Measurements from ENCODE around the gene GRIN3A.

Gene GRIN3A

GRCh38 chr9:101711330-101711941, 27.0 kb downstream of the GRIN3A start:
- no peak overlapping the region for H3K4me3 ChIP-seq (ENCODE audit: low read length, poor library complexity, severe bottlenecking)
- no peaks in the 10 kb centered on the region for H3K36me3 ChIP-seq (ENCODE audit: insufficient read depth, low read length)
- H3K4me2 ChIP-seq (ENCODE audit: low read depth, low read length, poor library complexity, severe bottlenecking): no peak overlapping the region
- no peaks in the 10 kb centered on the region for H3F3A ChIP-seq (ENCODE audit: low read depth)
- no peaks in the 10 kb centered on the region for H3K9me3 ChIP-seq (ENCODE audit: insufficient read depth, low read depth, low read length)
- H3K9ac ChIP-seq (ENCODE audit: low read depth, low read length, poor library complexity, severe bottlenecking): no peak overlapping the region
- no peak overlapping the region for H2AFZ ChIP-seq (ENCODE audit: low read length)
- H3K79me2 ChIP-seq (ENCODE audit: insufficient read depth, low read length): no peaks in the 10 kb centered on the region
- no peaks in the 10 kb centered on the region for H3K9me2 ChIP-seq (replicated peaks; ENCODE audit: low read depth, low read length)
- H3K27me3 ChIP-seq (ENCODE audit: insufficient read depth, low read length, poor library complexity, severe bottlenecking): no peaks in the 10 kb centered on the region
- H3K4me1 ChIP-seq (ENCODE audit: insufficient read depth, low read length, poor library complexity, severe bottlenecking): peaks cover under 1% of the 10 kb centered on the region
- no peaks in the 10 kb centered on the region for H4K20me1 ChIP-seq (ENCODE audit: insufficient read depth, low read length, poor library complexity, severe bottlenecking)
- TF ChIP-seq EZH2phosphoT487 (IDR thresholded peaks at IDR 0.05; ENCODE audit: borderline replicate concordance) (no peak), CTCF (conservative IDR thresholded peaks at IDR 0.05; ENCODE audit: low read length) (peak; percentile 92)

- H3K36me3 ChIP-seq (ENCODE audit: insufficient read depth, low read length): no peaks in the 10 kb centered on the region
- H3K79me2 ChIP-seq (ENCODE audit: insufficient read depth, low read length): no peaks in the 10 kb centered on the region
- H3K9me3 ChIP-seq (ENCODE audit: insufficient read depth, low read depth, low read length): no peaks in the 10 kb centered on the region
These were observed 29.6 kb downstream of the GRIN3A start for GRCh38 chr9:101708855-101709254.

GRCh38 chr9:101707721-101708120, 30.7 kb downstream of the GRIN3A start:
- H3K27me3 ChIP-seq (ENCODE audit: insufficient read depth, low read length, poor library complexity, severe bottlenecking): no peaks in the 10 kb centered on the region
- TF ChIP-seq CTCF (conservative IDR thresholded peaks at IDR 0.05; ENCODE audit: low read length): no peak
- TF ChIP-seq EZH2phosphoT487 (IDR thresholded peaks at IDR 0.05; ENCODE audit: borderline replicate concordance): no peak
- H4K20me1 ChIP-seq (ENCODE audit: insufficient read depth, low read length, poor library complexity, severe bottlenecking): no peaks in the 10 kb centered on the region

More at GRCh38 chr9:101708855-101709254, 29.6 kb downstream of the GRIN3A start:
- no peak for TF ChIP-seq CTCF (conservative IDR thresholded peaks at IDR 0.05; ENCODE audit: low read length)
- no peak for TF ChIP-seq EZH2phosphoT487 (IDR thresholded peaks at IDR 0.05; ENCODE audit: borderline replicate concordance)
- Histone ChIP-seq H3K9me2 (replicated peaks; ENCODE audit: low read depth, low read length) (no peaks in the 10 kb centered on the region), H3F3A (ENCODE audit: low read depth) (no peaks in the 10 kb centered on the region), H3K27me3 (ENCODE audit: insufficient read depth, low read length, poor library complexity, severe bottlenecking) (no peaks in the 10 kb centered on the region), H2AFZ (ENCODE audit: low read length) (no peak overlapping the region), H3K4me2 (ENCODE audit: low read depth, low read length, poor library complexity, severe bottlenecking) (no peak overlapping the region), H3K4me3 (ENCODE audit: low read length, poor library complexity, severe bottlenecking) (no peak overlapping the region), H3K9ac (ENCODE audit: low read depth, low read length, poor library complexity, severe bottlenecking) (no peak overlapping the region), H3K4me1 (ENCODE audit: insufficient read depth, low read length, poor library complexity, severe bottlenecking) (peaks cover 10% of the 10 kb centered on the region), H4K20me1 (ENCODE audit: insufficient read depth, low read length, poor library complexity, severe bottlenecking) (no peaks in the 10 kb centered on the region)

More at GRCh38 chr9:101707721-101708120, 30.7 kb downstream of the GRIN3A start:
- Histone ChIP-seq H3K36me3 (ENCODE audit: insufficient read depth, low read length) (no peaks in the 10 kb centered on the region), H2AFZ (ENCODE audit: low read length) (no peak overlapping the region), H3K9me3 (ENCODE audit: insufficient read depth, low read depth, low read length) (no peaks in the 10 kb centered on the region), H3K4me1 (ENCODE audit: insufficient read depth, low read length, poor library complexity, severe bottlenecking) (peaks cover 10% of the 10 kb centered on the region), H3K79me2 (ENCODE audit: insufficient read depth, low read length) (no peaks in the 10 kb centered on the region), H3K4me3 (ENCODE audit: low read length, poor library complexity, severe bottlenecking) (no peak overlapping the region), H3K4me2 (ENCODE audit: low read depth, low read length, poor library complexity, severe bottlenecking) (no peak overlapping the region), H3K9ac (ENCODE audit: low read depth, low read length, poor library complexity, severe bottlenecking) (no peak overlapping the region), H3K9me2 (replicated peaks; ENCODE audit: low read depth, low read length) (no peaks in the 10 kb centered on the region), H3F3A (ENCODE audit: low read depth) (no peaks in the 10 kb centered on the region)

Measured in Loucy (cell line).